Activated naive CD4-positive, alpha-beta T cell treated with anti-CD3 and anti-CD28 coated beads for 36 hours (primary cell): ENCODE results near the gene TOMT. TPM values are rescaled to one million over a fixed set of nuclear protein-coding genes. Genes with fewer than 3 reads are reported as not detected.
"Not testable (repeated sequence)": the region's sequence is repeated elsewhere in the genome, so short reads cannot be mapped to it uniquely, and the experiment has no call there.

Experiments used
- CTCF ChIA-PET: fragments of 350-600 bp; sonication (Branson Sonifier 250); formaldehyde crosslinking; loops from one replicate; lab custom pipeline; 2021; ENCODE audit warnings: antibody characterized with exemption; lab: Charles Lee
- DNase-seq: peaks from one replicate; pipeline ENCODE4 v3.0.0-alpha.2; 2020
- H3K27ac Mint-ChIP-seq: one replicate; pipeline ENCODE4 v1.8.0; 2021; ENCODE audit warnings: mild to moderate bottlenecking, mixed read lengths
- H3K27me3 Mint-ChIP-seq: one replicate; pipeline ENCODE4 v1.8.0; 2021; ENCODE audit warnings: low read depth, mixed read lengths
- H3K36me3 Mint-ChIP-seq: one replicate; pipeline ENCODE4 v1.8.0; 2021; ENCODE audit warnings: low read depth, mixed read lengths
- H3K4me1 Mint-ChIP-seq: one replicate; pipeline ENCODE4 v1.8.0; 2021; ENCODE audit warnings: low read depth, mixed read lengths
- H3K4me3 Mint-ChIP-seq: one replicate; pipeline ENCODE4 v1.8.0; 2021; ENCODE audit warnings: mild to moderate bottlenecking, moderate library complexity, mixed read lengths
- H3K9me3 Mint-ChIP-seq: one replicate; pipeline ENCODE4 v1.8.0; 2021; ENCODE audit warnings: mixed read lengths
- intact Hi-C: fragments of 100-400 bp; cut with micrococcal nuclease; formaldehyde crosslinking; loops from one replicate; pipeline ENCODE4 v1.15.1; 2023
- microRNA-seq: library from miRNA; unstranded; fragments of <30 nt; microRNA quantifications from one replicate; pipeline ENCODE4 v1.2.0, GENCODE V29; 2022; ENCODE audit warnings: borderline microRNAs expressed, borderline replicate concordance
- total RNA-seq, 2 experiments: library from RNA; stranded (reverse); gene quantifications; one replicate each; pipeline ENCODE4 v1.2.3, GENCODE V29; 2021

TOMT gene
- total RNA-seq, 2 experiments from 2014 or later, result not detected

- CTCF ChIA-PET, result no interaction called here
- peaks cover 2% of the 10 kb centered on the region for H3K27me3 Mint-ChIP-seq
- no peaks in the 10 kb centered on the region for H3K4me1 Mint-ChIP-seq
- H3K4me3 Mint-ChIP-seq, result no peak overlapping the region
- no peak for DNase-seq
- intact Hi-C loops, result no loop called here
- H3K36me3 Mint-ChIP-seq, result no peaks in the 10 kb centered on the region
- H3K9me3 Mint-ChIP-seq, result no peaks in the 10 kb centered on the region
- no peak overlapping the region for H3K27ac Mint-ChIP-seq
Observed at GRCh38 chr11:72150882-72151281, 45.2 kb downstream of the TOMT start.

- CTCF ChIA-PET, result interaction anchor here (1.2 to 2.7 kb wide), 4 partner anchors 10 to 175 kb away, joined by 3 to 15 read pairs (median 4); no protein-coding TSS in a partner anchor
- H3K9me3 Mint-ChIP-seq, H3K36me3 Mint-ChIP-seq, DNase-seq, H3K27ac Mint-ChIP-seq, H3K4me3 Mint-ChIP-seq, intact Hi-C loops, H3K27me3 Mint-ChIP-seq, H3K4me1 Mint-ChIP-seq: not testable (repeated sequence)
Observed at GRCh38 chr11:72153874-72154273, 48.1 kb downstream of the TOMT start.

GRCh38 chr11:72154816-72155215 lies 49.1 kb downstream of the TOMT start:
- no peak overlapping the region for H3K27ac Mint-ChIP-seq
- H3K4me1 Mint-ChIP-seq, result no peaks in the 10 kb centered on the region
- no peaks in the 10 kb centered on the region for H3K9me3 Mint-ChIP-seq
- intact Hi-C loops, result no loop called here
- H3K4me3 Mint-ChIP-seq, result no peak overlapping the region
- CTCF ChIA-PET, result interaction anchor here (1.2 to 2.7 kb wide), 2 partner anchors 11 to 130 kb away, joined by 3 to 15 read pairs; no protein-coding TSS in a partner anchor
- H3K36me3 Mint-ChIP-seq, result no peaks in the 10 kb centered on the region
- DNase-seq, result no peak
- peaks cover 2% of the 10 kb centered on the region for H3K27me3 Mint-ChIP-seq

GRCh38 chr11:72155751-72156150 lies 50.0 kb downstream of the TOMT start:
- Mint-ChIP-seq H3K4me1 (no peaks in the 10 kb centered on the region), H3K4me3 (no peak overlapping the region), H3K36me3 (no peaks in the 10 kb centered on the region), H3K27ac (no peak overlapping the region), H3K27me3 (peaks cover 6% of the 10 kb centered on the region), H3K9me3 (no peaks in the 10 kb centered on the region)
- CTCF ChIA-PET, result no interaction called here
- no peak for DNase-seq
- intact Hi-C loops, result no loop called here

GRCh38 chr11:72157131-72157530 lies 51.4 kb downstream of the TOMT start:
- no peak for DNase-seq
- Mint-ChIP-seq H3K4me3 (no peak overlapping the region), H3K27ac (no peak overlapping the region), H3K4me1 (no peaks in the 10 kb centered on the region), H3K36me3 (no peaks in the 10 kb centered on the region), H3K9me3 (no peaks in the 10 kb centered on the region), H3K27me3 (peaks cover 6% of the 10 kb centered on the region)
- intact Hi-C loops, result no loop called here
- CTCF ChIA-PET, result interaction anchor here (0.7 kb wide), 1 partner anchor 94 kb away, joined by 3 read pairs; no protein-coding TSS in a partner anchor

Small RNA genes lying within 50 kb of the gene (microRNA-seq; reads per million reads assigned to microRNA genes)
- gene MIR3165, result not detected

Other genes starting within 250 kb of the TOMT start
- gene DEFB131B, start 227.5 kb upstream of the TOMT start, total RNA-seq, result not detected
- 10 to 100 TPM; 14.2 to 16.4 TPM for gene XNDC1N, start 177.3 kb upstream of the TOMT start, total RNA-seq
- 10 to 100 TPM; 15.4 to 16.8 TPM for gene RNF121, start 176.9 kb upstream of the TOMT start, total RNA-seq
- gene IL18BP, start 107.0 kb upstream of the TOMT start, total RNA-seq, result 1 to 10 TPM; 4.1 to 5.4 TPM
- gene NUMA1, start 25.4 kb upstream of the TOMT start, total RNA-seq, result 100 to 1,000 TPM; 189 to 194 TPM
- gene LRRC51, start 25.1 kb upstream of the TOMT start, total RNA-seq, result 1 to 10 TPM; 6.8 to 8.3 TPM
- gene LAMTOR1, start 2.6 kb upstream of the TOMT start, total RNA-seq, result 10 to 100 TPM; 39.1 to 41.8 TPM
- gene ANAPC15, start 6.8 kb downstream of the TOMT start, total RNA-seq, result 10 to 100 TPM; 69.1 to 70.3 TPM
- gene FOLR3, start 29.8 kb downstream of the TOMT start, total RNA-seq, result not detected
- not detected for gene FOLR1, start 86.2 kb downstream of the TOMT start, total RNA-seq
- not detected for gene FOLR2, start 110.9 kb downstream of the TOMT start, total RNA-seq
- gene INPPL1, start 118.8 kb downstream of the TOMT start, total RNA-seq, result 10 to 100 TPM; 67.1 to 74.0 TPM
- gene PHOX2A, start 138.3 kb downstream of the TOMT start, total RNA-seq, result not detected